ENCODE results near the gene METTL25B. TPM values are rescaled to one million over a fixed set of nuclear protein-coding genes. Genes with fewer than 3 reads are reported as not detected.

The METTL25B gene
- total RNA-seq, 1 donor: 10.9 TPM

DNA sequence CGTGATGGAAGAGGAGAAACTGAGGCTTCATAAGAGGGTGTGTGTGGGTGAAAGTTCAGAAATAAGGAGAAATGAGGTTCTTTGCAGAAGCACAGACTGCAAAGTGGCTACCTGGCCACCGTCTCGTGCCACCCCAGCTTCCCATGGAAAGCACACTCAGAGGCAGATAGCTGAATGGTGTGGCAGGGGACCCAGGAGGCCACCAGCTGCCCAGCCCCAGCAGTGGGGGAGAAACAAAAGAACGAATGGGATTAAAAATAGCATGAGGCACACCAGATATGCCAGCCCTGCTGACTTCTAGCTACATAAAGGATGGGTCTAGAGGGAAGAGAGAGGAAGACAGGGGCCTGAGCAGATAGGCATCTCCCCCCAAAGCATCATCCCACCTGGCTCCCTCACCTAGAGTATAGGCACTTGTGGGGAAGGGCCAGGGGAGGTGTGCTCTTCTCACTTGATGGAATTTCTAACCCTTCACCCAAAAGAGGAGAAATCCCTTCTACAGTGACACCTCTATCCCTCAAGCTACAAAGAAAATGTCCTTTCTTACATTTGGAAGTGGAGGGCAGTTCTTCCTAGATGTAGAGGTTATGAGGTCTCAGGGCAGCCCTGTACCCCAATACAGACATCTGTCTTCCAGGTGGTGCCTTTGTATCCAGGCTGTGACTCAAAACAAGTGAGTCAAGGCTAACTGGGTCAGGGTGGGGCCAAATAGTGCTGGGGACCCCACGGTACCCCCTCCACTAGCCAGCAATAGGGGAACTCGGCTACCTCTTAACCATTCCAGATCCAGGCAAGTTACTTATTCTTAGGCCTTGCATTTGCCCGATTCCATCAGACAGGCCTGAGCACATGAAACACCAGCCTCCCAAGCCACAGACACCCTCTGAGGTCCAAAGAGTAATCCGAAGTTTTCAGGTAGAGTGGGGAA lies 19.7 kb downstream of the METTL25B start:
- peak overlapping the region; percentile 93 for H3K4me3 ChIP-seq (ENCODE audit: low read depth, low read length)
- no peak for DNase-seq (ENCODE audit: low read depth)

DNA sequence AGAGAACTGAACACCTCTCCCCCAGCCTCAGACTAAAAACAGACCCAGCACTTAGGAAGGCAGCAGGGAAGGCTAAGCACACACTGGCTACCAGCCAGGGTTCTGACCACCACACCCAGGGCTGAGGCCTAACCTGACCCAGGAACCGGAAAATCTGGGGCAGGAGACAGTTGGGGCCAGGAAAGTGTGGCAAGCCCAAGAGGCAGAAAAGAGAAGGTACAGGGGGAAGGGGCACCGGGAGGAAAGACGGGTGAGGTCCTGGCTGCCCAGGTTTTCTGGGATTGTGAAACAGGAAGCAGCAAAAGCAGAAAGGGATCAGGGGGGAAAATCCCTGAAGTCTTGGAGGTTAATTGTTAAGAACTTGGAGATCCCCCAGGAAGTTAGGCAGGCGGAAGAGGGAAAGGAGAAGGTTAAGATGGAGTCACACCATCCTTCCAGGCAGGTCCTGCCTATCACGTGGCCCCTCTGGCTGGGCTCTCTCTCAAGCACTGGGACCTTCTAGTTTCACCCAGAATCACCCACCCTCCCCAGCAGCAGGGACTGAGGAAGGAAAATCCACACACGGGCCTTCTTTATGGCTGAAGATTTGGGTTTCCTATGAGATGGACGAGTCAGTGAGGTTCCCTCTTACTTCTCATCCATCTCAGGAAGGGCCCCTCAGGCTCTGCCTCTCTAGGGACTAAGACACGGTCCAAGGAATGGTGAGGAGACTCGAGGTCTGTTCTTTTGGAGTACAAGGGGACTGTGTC lies 20.6 kb downstream of the METTL25B start:
- peak overlapping the region; percentile 93 for H3K4me3 ChIP-seq (ENCODE audit: low read depth, low read length)
- TF ChIP-seq, protein P1, sequence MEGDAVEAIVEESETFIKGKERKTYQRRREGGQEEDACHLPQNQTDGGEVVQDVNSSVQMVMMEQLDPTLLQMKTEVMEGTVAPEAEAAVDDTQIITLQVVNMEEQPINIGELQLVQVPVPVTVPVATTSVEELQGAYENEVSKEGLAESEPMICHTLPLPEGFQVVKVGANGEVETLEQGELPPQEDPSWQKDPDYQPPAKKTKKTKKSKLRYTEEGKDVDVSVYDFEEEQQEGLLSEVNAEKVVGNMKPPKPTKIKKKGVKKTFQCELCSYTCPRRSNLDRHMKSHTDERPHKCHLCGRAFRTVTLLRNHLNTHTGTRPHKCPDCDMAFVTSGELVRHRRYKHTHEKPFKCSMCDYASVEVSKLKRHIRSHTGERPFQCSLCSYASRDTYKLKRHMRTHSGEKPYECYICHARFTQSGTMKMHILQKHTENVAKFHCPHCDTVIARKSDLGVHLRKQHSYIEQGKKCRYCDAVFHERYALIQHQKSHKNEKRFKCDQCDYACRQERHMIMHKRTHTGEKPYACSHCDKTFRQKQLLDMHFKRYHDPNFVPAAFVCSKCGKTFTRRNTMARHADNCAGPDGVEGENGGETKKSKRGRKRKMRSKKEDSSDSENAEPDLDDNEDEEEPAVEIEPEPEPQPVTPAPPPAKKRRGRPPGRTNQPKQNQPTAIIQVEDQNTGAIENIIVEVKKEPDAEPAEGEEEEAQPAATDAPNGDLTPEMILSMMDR (IDR thresholded peaks at IDR 0.05; ENCODE audit: insufficient read depth, low read length): no peak
- DNase-seq (ENCODE audit: low read depth): peak; percentile 72

More for the DNA sequence above, 19.7 kb downstream of the METTL25B start:
- TF ChIP-seq, protein P1 (IDR thresholded peaks at IDR 0.05; ENCODE audit: insufficient read depth, low read length): no peak

DNA sequence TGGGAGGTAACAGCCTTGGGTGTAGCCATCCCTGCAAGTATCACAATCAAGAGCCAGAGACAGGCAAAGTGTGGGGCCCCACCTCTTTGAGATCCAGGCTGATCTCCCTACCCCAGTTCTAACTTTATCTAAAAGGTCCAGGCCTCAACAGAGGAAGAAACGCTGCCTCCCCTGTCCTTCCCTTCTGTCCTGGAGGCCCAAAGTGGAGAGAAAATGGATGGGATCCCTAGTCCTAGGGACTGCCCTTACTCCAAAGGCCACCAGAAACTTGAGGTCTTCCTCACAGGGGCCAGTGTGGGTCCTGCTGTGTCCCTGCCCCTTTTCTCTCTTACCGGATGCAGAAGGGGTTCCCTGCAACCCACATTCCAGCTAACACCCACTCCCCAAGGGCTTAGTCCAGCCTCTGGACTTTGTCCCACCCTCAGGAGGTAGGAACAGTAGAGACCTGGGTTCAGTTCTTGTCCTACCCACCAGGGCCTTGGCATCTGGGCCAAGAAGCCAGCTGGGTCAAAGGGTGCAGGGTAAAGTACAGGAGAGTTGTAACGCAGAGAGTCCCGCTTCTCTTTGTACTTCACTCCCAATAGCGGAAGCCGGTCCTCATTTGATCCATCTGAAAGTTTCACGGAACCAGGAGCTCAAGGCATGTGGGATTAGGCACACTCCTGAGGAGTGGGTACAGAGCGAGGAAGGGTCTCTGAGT lies 21.3 kb downstream of the METTL25B start:
- DNase-seq (ENCODE audit: low read depth): no peak
- H3K4me3 ChIP-seq (ENCODE audit: low read depth, low read length): peak overlapping the region; percentile 93
- TF ChIP-seq, protein P1 (IDR thresholded peaks at IDR 0.05; ENCODE audit: insufficient read depth, low read length): no peak

DNA sequence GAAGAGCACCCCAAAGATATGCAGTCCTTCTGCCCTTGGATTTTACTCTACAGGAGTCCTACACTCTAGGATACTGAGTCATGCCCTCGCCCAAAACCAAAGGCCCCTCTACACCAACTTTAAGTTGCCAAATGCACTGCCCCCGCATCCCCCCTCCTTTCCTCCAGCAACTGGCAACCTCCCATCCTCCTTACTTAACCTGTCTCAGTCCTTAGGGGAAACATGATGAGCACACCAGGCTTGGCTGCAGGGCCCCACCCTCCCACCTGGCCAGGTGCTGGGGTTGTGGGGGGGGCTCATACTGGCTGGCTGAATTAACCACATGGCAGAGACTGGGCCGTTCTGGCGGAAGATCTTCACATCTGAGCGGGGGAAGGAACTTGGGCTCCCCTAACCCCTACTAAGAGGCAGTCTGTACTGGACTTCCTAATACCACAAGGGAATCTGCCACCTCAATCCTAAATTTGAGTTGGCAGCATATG lies 22.0 kb downstream of the METTL25B start:
- H3K4me3 ChIP-seq (ENCODE audit: low read depth, low read length): peak overlapping the region; percentile 93
- TF ChIP-seq, protein P1 (IDR thresholded peaks at IDR 0.05; ENCODE audit: insufficient read depth, low read length): no peak
- peak; percentile 23 for DNase-seq (ENCODE audit: low read depth)

DNA sequence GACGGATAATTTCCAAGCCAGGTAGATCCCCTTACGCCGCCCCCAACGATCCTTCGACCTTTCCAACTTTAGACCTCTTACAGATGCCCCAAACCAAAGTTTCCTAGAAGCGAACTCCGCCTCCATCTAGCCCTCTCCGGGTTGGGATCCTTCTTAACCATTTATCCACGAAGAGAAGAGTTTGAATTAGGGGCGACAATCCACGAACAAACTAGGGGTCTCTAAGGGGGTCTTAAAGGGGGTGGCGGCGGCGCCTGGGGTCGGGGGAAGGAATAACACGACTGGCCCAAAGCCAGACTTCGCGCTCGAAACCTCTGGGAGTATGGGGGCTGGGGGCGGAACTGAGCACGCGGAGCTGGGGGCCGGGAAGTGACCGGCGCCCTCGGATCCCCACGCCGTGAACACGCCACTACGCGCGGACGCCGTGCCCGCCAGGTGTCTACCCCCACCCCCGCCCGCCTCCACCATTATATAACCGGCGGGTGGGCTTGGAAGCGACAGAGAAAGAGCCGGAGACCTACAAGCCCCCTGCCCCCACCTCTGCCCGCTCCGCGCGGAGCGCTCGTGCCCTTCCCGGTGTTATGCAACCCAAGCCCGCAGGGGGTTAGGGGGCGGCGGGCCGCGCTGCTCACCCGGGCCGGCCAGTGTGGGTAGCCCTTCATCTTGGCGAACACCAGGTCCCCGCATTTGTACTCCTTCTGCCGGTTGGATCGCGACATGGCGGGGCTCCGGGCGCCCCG lies 22.6 kb downstream of the METTL25B start:
- peak overlapping the region; percentile 93 for H3K4me3 ChIP-seq (ENCODE audit: low read depth, low read length)
- DNase-seq (ENCODE audit: low read depth): peak; percentile 25
- TF ChIP-seq, protein P1 (IDR thresholded peaks at IDR 0.05; ENCODE audit: insufficient read depth, low read length): no peak

DNA sequence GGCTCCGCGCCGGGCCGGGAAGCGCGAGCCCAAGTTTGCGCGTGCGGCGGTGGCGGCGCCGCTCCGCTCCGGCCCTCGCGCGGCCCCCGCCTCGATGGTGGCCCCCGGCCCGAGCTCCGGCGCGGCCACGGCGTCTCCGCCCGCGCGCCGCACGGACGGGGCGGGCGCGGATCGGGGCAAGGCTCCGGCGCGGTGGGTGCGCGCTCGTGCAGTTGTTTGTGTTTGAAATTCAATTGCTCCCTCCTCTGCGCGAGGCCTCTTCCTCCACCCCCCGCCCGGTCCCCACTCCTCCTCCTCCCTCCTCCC lies 23.1 kb downstream of the METTL25B start, which contains the start of gene HDGF:
TSS of gene HDGF (minus strand) at position 225 of the 306 bp plus-strand sequence. CDS start 246 bp downstream, outside the sequence.
- H3K4me3 ChIP-seq (ENCODE audit: low read depth, low read length): peak within 1 kb of the TSS; percentile 93
- DNase-seq (ENCODE audit: low read depth): no peak
- TF ChIP-seq, protein P1 (IDR thresholded peaks at IDR 0.05; ENCODE audit: insufficient read depth, low read length): no peak
